ENCODE data around the gene MRPL2. TPM values are rescaled to one million over a fixed set of nuclear protein-coding genes. Genes with fewer than 3 reads are reported as not detected.

The MRPL2 gene
- total and polyA plus RNA-seq, 2 of the 4 experiments (the other 2 are of a cell fraction), result 18.1 to 45.9 TPM

- H3K27me3 ChIP-seq (ENCODE audit: control insufficient read depth, insufficient read depth, low read length), result no peaks in the 10 kb centered on the region
- H2BK120ac ChIP-seq (ENCODE audit: low read depth, low read length), result 0 out of 2 replicates have a peak overlapping the region, but pooled peaks have one; percentile 4
- no peaks in the 10 kb centered on the region for H3K9me3 ChIP-seq (ENCODE audit: control insufficient read depth, insufficient read depth, low read length)
- TF ChIP-seq MAZ (IDR thresholded peaks at IDR 0.05; ENCODE audit: borderline replicate concordance, low read depth, low read length), result no peak
- no peak for TF ChIP-seq BHLHE40 (IDR thresholded peaks at IDR 0.05; ENCODE audit: low read depth, low read length)
- TF ChIP-seq USF2 (IDR thresholded peaks at IDR 0.05; ENCODE audit: low read depth, low read length), result no peak
- TF ChIP-seq POLR2A (IDR thresholded peaks at IDR 0.05; ENCODE audit: low read depth, low read length), result no peak
- TF ChIP-seq RCOR1 (IDR thresholded peaks at IDR 0.05; ENCODE audit: insufficient replicate concordance, low read length), result no peak
- no peak for TF ChIP-seq CTCF (conservative IDR thresholded peaks at IDR 0.05; ENCODE audit: low read depth, low read length)
- no peak for TF ChIP-seq CHD1 (IDR thresholded peaks at IDR 0.05; ENCODE audit: low read depth, low read length)
- TF ChIP-seq NFE2L2 (IDR thresholded peaks at IDR 0.05; ENCODE audit: low read depth, low read length), result no peak
- TF ChIP-seq SMC3 (IDR thresholded peaks at IDR 0.05; ENCODE audit: low read depth, low read length), result no peak
- TF ChIP-seq CEBPB (IDR thresholded peaks at IDR 0.05; ENCODE audit: low read depth, low read length), result no peak
- TF ChIP-seq RFX5 (IDR thresholded peaks at IDR 0.05; ENCODE audit: low read depth, low read length), result no peak
- TF ChIP-seq MXI1 (IDR thresholded peaks at IDR 0.05; ENCODE audit: borderline replicate concordance, low read depth, low read length), result no peak
- TF ChIP-seq ELK1 (IDR thresholded peaks at IDR 0.05; ENCODE audit: borderline replicate concordance, low read depth, low read length), result no peak
- TF ChIP-seq RAD21 (IDR thresholded peaks at IDR 0.05; ENCODE audit: low read length), result no peak
- no peak for TF ChIP-seq FOS (IDR thresholded peaks at IDR 0.05; ENCODE audit: low read depth, low read length)
- no peak for TF ChIP-seq MAFK (IDR thresholded peaks at IDR 0.05; ENCODE audit: low read depth, low read length)
- H3K4me1 ChIP-seq (ENCODE audit: control insufficient read depth, insufficient read depth, low read length), result peaks cover 33% of the 10 kb centered on the region
- H3K36me3 ChIP-seq (ENCODE audit: control insufficient read depth, insufficient read depth, low read length), result no peaks in the 10 kb centered on the region
- no peak overlapping the region for H3K56ac ChIP-seq (ENCODE audit: extremely low read depth, insufficient read depth, low read length)
- no peak overlapping the region for H2BK20ac ChIP-seq (ENCODE audit: low read depth, low read length)
- DNase-seq (no peak), ATAC-seq (ENCODE audit: low read depth) (no peak)
- no peak overlapping the region for H2BK15ac ChIP-seq (ENCODE audit: low read depth, low read length)
- H3K79me1 ChIP-seq (ENCODE audit: low read depth in 1 of 2, low read length in 2 of 2), result peaks cover 36 to 92% of the 10 kb centered on the region in 2 experiments
- POLR2A ChIA-PET (ENCODE audit: unreplicated experiment), result no interaction called here
- H4K8ac ChIP-seq (ENCODE audit: low read depth in 2 of 2, low read length in 2 of 2), result peak overlapping the region; percentile 31 to 72; a peak in 1 of 4 replicates
- H3K14ac ChIP-seq (replicated peaks; ENCODE audit: low read depth, low read length), result peak overlapping the region; percentile 6; the same call in 1 of the 2 replicates
- H3K9me1 ChIP-seq (ENCODE audit: insufficient read depth, low read length), result peaks cover 18% of the 10 kb centered on the region
- no peak overlapping the region for H4K5ac ChIP-seq (ENCODE audit: low read depth, low read length)
- H3K4me3 ChIP-seq (ENCODE audit: insufficient read depth, low read depth, low read length), result no peak overlapping the region
- H2AFZ ChIP-seq (replicated peaks; ENCODE audit: low read length, poor library complexity), result no peak overlapping the region
- H4K20me1 ChIP-seq (ENCODE audit: insufficient read depth, low read length), result peaks cover 70% of the 10 kb centered on the region
- dilution Hi-C loops (cut with HindIII; ENCODE audit: low sequenced_read_pairs, unreplicated experiment), result no loop called here
- no peak overlapping the region for H3K9ac ChIP-seq (ENCODE audit: low read depth, low read length)
- in situ Hi-C loops (cut with MboI; ENCODE audit: low sequenced_read_pairs), result no loop called here
- BruUV-seq (replicated peaks), result no TSS peak
- H3K27ac ChIP-seq (ENCODE audit: insufficient read depth, low read length), result peak overlapping the region; percentile 62; the same call in 1 of the 2 replicates
- peak overlapping the region; percentile 18; the same call in 1 of the 2 replicates for H3K4me2 ChIP-seq (ENCODE audit: low read depth, low read length)
- no peak overlapping the region for H4K91ac ChIP-seq (ENCODE audit: insufficient read depth, low read depth, low read length)
- H3K4ac ChIP-seq (ENCODE audit: low read depth, low read length), result peak overlapping the region; percentile 62; the same call in 1 of the 2 replicates
- 86% methylated on average over 1 of the region's 5 CpGs; no CpG with 5 or more reads in 1 of the 2 experiments for WGBS, 2 experiments (ENCODE audit: extremely low coverage in 2 of 2, insufficient read length in 1 of 2)
- H3K18ac ChIP-seq (ENCODE audit: low read depth, low read length), result no peak overlapping the region
- H2AK5ac ChIP-seq (ENCODE audit: low read depth, low read length), result 0 out of 2 replicates have a peak overlapping the region, but pooled peaks have one; percentile 69
- CTCF ChIA-PET, result interaction anchor here (0.6 to 1.1 kb wide), 2 partner anchors 53 to 108 kb away, joined by 3 to 5 read pairs; no protein-coding TSS in a partner anchor
- intact Hi-C loops (cut with micrococcal nuclease), result loop anchor here (2.0 kb wide), 1 partner anchor 14 kb away; the partner anchor contains the start of gene PTK7
- H2BK5ac ChIP-seq (ENCODE audit: low read depth, low read length, poor library complexity, severe bottlenecking), result peak overlapping the region; percentile 38
- H2AK9ac ChIP-seq (replicated peaks; ENCODE audit: low read depth, low read length, poor library complexity), result no peak overlapping the region
- H3K23ac ChIP-seq (ENCODE audit: low read depth, low read length), result peak overlapping the region; percentile 10; the same call in 1 of the 2 replicates
These were observed 31.8 kb upstream of the MRPL2 start for GRCh38 chr6:43091020-43091419.
